Heart left ventricle (tissue), 13 donors: Measurements from ENCODE around the gene TPSD1.
"Not testable (repeated sequence)": the region's sequence is repeated elsewhere in the genome, so short reads cannot be mapped to it uniquely, and the experiment has no call there.

Source experiments
- POLR2A ChIP-seq, 2 donors: fragments of 450-650 bp; IDR thresholded peaks; one replicate each; pipeline ENCODE4 v1.6.1; 2017; ENCODE audit warnings: antibody characterized with exemption in 2 of 2, mild to moderate bottlenecking in 2 of 2, moderate library complexity in 2 of 2
- TF ChIP-seq, protein P1 (sequence below), 12 donors: fragments of 200-600 bp; sonication (generic) in 4 of 12; IDR thresholded peaks; one replicate each; pipeline versions ENCODE4 v1.5.0 to v1.8.0; 2018 to 2022; ENCODE audit warnings: antibody characterized with exemption in 12 of 12, mild to moderate bottlenecking in 5 of 12
- donor health status: ischemic (EF 13 %, LVEDD 7.1; RV severe dilation, severe dysfunction).
- donor health status: DM: no; HTN: yes; CAD: no.
- donor health status: DM: no; HTN: no; CAD: no.
- donor health status: ischemic (EF 25% LVEDD 6.9; RV normal size, moderate dysfunction).
- donor health status: ischemic (EF 25% LVEDD 5.7; RV mildly dilated, moderate dysfunction).
- donor health status: ischemic (EF 35%, LVEDD 5.7; RV mildly dilated, moderate dysfunction).
- donor health status: nonischemic (EF 11% LVEDD 7.7; RV severe dilation, severe dysfunction).
- donor health status: DM: yes; HTN: yes; CAD: no.
- donor health status: PGD.
- donor health status: ischemic (EF 29% LVEDD 5.4; RV normal size, mild dysfunction).
- donor health status: nonischemic (EF 23%, LVEDD 6.1; RV moderate dilation, normal function).

DNA sequence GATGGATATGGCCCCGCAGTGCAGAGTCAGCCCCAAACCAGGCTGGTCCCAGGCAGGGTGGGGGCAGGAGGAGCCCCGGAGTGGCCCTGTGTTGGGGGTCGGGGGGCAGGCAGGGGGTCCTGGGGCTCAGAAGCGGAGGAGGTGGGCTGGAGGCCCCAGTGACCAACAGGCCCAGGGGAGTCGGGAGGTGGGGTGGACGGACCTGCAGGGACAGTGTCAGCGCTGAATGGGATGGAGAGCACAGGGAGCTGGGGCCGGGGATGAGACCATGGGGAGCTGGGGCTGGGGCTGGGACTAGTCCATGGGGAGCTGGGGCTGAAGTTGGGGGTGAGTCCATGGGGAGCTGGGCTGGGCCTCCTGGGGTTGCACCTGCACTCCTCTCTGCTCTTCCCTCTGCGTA lies 16.3 kb upstream of the TPSD1 start:
- not testable (repeated sequence) for TF ChIP-seq POLR2A (IDR thresholded peaks at IDR 0.05)
- TF ChIP-seq, protein P1, sequence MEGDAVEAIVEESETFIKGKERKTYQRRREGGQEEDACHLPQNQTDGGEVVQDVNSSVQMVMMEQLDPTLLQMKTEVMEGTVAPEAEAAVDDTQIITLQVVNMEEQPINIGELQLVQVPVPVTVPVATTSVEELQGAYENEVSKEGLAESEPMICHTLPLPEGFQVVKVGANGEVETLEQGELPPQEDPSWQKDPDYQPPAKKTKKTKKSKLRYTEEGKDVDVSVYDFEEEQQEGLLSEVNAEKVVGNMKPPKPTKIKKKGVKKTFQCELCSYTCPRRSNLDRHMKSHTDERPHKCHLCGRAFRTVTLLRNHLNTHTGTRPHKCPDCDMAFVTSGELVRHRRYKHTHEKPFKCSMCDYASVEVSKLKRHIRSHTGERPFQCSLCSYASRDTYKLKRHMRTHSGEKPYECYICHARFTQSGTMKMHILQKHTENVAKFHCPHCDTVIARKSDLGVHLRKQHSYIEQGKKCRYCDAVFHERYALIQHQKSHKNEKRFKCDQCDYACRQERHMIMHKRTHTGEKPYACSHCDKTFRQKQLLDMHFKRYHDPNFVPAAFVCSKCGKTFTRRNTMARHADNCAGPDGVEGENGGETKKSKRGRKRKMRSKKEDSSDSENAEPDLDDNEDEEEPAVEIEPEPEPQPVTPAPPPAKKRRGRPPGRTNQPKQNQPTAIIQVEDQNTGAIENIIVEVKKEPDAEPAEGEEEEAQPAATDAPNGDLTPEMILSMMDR (IDR thresholded peaks at IDR 0.05) = not testable (repeated sequence)
